NCI-H1092 (cell line): ENCODE data around the gene PDPK1.

Experiments used
- DNase-seq: peaks from one replicate; lab custom pipeline; 2025; lab: John Stamatoyannopoulos, UW

Gene PDPK1

DNA sequence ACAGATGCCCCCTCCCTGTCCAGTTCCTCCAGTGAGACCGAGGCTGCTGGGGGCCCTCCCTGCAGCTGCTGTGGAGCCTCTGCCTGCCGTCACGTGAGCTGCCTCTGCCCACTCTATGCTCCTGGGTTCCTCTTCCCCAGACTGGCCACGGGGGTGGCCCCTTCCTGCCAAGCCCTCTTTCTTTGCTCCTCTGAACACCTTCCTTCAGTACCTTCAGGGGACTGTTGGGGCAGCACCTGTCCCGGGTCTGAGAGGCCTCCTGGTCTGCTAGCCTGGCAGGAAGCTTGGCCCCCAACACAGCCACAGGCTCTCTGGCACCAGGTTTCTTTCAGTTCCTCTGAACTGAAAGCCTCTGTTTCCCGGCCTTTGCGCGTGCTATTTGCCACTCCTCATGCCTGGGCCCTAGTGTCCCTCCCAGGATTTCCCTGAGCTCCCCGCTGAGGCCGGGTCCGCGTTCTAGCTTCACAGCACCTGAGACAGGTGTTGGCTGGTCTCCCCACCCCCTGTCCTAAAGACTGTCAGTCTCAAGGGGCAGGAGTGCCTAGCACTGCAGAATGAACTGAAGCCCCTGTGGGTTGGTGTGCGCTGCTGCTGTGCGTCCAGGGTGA lies 30.7 kb upstream of the PDPK1 start:
- DNase-seq: no peak

DNA sequence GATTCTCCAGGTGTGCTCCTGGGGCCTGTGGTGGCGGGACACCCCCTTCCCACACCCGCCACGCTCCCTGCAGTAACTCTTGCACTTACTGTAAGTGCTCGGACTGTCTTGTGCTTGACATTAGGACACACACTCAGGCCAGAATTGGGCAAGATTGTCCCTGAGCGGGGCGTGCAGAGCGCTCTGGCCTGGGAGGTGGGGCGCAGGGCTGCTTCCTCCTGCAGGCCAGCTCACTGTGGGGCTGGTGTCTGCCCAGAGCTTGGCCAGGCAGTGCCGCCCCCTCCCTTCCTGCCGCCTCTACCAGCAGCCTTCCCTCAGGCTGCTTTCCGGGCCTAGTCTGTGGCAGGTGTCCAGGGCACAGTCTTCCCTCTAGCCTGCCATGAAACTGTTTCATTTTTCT lies 30.2 kb upstream of the PDPK1 start:
- DNase-seq: no peak

DNA sequence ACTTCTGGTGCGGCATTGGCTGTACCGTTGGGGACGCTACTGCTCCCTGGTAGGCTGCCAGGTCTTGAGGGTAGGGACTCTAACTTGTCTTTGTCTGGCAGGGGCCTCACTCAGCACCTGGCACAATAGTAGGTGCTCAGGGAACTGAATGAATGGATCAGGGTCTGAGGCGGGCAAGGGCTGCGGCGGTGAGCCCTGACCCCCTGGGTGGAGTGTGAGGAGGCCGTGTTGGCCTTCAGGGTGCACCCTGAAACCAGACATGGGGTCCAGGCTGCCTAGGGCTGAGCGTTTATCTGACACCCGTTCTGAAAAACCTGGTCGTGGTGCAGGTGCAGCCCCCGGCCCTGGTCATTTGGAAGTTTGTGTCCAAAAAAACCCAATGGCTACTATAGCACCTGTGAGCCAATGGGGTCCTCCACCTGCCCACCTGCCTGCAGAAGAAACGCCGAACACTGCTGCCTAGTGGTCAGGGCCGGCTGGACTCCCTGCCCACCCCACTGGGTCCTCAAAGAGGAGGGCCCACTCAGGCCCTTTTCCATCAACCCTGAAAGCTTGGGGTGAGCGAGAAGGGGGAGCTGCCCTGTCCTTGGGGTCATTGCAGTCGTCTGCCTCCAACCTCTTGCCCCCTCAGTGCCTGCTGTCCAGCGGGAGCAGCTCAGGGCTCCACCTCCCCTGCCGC lies 29.0 kb upstream of the PDPK1 start:
- no peak for DNase-seq

DNA sequence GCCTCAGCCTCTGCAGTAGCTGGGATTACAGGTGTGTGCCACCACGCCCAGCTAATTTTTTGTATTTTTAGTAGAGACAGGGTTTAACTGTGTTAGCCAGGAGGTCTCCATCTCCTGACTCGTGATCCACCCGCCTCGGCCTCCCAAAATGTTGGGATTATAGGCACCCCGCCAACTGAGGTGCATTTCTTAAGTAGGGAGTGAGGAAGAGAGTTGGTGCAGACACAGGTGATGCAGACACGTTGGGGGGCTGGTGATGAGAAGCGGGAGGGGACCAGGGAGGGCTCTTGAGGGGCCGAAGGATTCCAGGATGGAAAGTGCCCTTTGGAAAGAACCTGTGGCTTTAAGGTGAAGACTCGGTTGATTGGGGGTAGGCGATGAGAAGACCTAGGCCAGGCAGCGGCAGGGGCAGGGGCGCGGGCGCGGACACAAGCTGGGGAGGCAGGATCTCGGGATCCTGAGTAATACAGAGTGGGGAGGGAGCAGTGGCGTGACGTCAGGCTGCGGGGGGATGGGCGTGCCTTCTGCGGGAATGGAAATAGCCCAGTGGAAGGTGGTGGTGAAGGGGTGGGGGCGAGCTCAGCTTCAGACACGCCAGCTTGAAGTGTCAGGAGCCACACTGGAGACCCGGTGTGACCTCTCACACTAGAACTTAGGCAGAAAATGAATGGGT lies 26.6 kb upstream of the PDPK1 start:
- DNase-seq: no peak

DNA sequence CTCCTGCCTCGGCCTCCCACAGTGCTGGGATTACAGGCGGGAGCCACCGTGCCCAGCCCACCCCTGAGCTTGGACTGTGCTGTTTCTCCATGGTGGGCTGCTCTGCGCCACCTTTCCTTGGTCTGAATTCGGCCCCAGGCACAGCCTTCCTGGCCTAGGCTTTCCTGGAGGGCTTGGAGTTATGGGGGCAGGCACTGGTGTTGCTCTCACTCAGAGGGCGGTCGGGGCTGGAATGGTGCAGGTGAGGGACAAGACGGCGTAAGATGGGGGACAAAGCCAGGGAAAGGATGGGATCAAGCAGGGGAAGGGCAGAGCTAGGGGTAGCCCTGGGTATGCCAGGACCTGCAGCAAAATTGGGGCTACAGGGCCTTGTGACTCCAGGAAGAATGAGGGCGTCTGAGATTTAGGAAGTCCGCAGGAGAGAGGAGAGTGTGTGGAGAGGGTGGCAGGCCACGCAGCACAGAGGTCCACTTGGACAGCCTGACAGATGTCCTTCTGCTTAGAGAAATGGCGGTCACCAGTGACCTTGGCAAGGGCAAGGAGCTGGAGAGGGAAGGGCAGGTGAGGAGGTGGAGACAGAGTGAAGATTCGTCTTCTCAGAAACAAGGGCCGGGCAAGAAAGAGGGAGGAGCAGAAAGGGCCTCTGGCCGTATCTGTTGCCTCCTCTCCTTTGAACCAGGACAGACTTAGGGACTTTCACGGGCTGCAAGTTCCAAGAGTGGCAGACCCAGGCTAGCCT lies 25.7 kb upstream of the PDPK1 start:
- DNase-seq: no peak

DNA sequence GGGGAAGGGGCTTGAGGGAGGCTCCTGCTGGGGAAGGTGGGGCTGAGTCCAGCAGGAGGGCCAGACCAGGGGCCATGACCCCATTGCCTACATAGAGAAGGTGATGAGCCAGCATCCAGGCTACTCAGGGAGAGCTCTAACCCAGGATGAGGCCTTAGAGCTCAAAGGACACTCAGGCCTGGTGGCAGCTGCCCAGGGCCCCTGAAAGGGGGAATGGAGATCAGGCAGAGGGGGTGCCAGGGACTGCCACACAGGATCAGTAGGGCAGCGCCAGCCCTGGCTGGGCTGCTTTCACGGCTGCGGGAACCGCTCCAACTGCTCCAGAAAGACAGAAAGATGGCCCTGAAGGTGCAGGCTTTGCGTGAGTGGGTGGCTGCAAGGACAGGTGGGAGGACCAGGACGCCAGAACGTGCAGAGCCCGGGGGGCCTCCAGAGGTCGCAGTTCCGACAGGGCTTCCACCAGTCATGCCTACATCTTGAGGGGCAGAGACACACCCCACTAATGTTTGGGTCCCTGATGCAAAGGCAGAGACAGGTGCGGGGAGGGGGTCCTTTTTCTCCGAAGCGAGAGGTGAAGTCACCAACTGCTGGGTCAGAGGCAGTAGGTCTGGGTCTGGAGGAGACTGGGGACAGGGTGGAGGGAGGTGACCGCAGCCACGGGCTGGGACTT lies 25.0 kb upstream of the PDPK1 start:
- DNase-seq: peak; percentile 63

DNA sequence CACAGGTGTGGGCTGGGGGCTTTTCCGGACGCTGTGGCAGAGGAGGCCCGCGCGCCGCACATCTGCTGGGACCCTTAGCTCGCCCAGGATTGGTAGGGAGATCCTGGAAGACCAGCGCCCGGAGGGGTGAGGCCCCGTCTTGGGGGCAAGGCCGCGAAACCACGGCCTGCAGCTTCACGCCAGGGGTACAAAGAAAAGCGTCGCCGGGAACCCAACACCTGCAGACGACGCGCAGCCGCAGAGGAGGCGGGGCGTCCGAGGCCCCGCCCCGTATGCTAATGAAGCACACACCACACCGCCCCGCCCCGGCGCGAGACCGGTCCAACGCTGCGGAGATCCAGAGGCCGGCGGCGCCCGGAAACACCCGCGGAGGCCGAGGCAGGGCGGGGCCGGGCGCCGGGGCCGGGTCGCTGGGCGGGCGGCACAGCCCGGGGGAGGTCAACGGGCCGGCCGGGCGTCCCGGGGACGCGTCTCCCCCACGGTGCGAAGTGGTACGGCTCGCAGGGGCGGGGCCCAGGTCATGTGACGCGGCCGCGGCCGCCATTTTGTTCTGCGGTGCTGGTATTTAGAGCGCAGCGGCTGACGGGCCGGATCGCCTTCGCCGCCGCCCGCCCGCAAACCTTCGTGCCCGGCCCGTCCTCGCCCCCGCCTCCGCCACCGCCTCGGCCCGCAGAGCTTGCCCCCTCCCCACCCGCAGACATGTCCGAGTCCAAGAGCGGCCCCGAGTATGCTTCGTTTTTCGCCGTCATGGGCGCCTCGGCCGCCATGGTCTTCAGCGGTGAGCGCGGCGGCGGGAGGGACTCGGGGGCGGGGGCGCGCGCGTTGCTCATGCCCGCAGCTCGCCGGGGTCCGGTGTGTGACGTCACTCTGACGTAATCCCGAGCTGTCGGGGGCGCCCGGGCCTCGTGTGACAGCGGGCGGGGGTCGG lies 24.2 kb upstream of the PDPK1 start, which contains the start of gene ATP6V0C:
Gene ATP6V0C, plus strand, starts transcription at position 548 of the 928 bp plus-strand sequence. Its CDS starts 152 bp downstream, at position 700.
- DNase-seq: peak; percentile 91

DNA sequence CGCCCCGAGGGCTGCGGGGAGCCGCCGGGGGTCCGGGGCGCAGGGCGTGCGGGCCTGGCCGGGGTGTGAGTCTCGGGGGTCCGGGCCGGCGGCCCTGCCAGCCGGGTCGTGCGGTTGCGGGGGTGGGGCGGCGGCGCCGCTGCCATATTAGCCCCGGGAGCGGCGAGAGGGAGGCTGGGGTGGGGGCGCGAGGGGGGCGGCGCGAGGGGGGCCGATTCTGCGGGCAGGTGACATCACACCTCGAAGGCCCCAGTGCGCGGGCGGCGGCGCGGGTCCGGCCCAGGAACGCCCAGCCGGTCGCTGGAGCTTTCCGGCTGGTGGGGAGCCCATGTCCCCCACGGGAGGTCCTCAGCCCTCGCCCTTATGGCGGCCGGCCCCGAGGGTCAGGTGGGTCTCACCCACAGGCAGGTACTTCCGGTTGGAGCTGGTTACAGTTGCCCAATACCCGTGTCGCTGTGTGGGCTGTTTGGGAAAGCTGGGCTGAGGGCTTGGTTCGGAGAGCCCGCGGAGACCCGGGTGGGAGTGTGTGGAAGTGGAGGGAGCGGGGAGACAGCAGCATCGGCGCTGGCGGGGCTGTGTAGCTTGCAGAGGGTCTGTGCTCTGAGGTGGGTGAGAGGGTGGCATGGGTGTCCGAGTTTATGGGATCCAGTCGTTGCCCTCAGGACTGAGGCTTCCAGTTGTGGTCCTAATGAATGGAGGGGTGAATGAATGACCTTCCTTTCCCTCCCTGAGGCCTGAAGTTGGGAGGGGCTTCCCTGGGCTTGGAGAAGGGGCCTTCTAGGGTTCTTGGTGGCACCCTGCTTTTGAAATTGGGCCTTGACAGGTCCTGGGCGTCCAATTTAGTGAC lies 23.3 kb upstream of the PDPK1 start:
- DNase-seq: no peak

DNA sequence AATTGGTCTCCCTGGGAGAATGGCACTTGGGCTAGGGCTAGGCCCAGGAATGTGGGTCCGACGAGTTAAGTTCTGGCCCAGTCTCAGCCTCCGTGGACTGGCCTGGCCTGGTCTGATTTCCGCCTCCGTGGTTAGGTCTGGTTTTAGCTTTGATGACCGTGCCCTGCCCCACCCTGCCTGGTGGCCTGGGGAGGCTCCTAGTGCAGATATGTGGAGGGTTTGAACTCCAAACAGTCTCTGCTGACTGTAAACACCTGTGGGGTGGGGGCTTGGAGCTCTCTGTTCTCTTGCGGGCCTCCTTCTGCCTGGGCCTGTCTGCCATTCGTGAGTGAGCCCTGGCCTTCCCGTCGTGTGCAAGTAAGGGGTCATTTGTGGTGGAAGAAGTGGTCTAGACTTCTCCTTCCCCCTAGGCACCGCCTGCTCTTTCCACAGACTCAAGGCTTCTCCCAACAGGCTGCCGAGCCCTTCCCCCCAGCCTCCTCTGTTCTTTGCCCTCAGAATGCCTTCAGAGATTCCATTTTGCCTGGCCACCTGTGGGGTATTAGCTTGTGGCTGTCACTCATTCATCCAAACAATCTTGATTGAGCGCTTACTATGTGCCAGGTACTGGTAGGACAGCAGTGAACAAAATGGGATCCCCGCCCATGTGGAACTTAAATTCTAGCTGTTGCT lies 22.5 kb upstream of the PDPK1 start:
- no peak for DNase-seq

DNA sequence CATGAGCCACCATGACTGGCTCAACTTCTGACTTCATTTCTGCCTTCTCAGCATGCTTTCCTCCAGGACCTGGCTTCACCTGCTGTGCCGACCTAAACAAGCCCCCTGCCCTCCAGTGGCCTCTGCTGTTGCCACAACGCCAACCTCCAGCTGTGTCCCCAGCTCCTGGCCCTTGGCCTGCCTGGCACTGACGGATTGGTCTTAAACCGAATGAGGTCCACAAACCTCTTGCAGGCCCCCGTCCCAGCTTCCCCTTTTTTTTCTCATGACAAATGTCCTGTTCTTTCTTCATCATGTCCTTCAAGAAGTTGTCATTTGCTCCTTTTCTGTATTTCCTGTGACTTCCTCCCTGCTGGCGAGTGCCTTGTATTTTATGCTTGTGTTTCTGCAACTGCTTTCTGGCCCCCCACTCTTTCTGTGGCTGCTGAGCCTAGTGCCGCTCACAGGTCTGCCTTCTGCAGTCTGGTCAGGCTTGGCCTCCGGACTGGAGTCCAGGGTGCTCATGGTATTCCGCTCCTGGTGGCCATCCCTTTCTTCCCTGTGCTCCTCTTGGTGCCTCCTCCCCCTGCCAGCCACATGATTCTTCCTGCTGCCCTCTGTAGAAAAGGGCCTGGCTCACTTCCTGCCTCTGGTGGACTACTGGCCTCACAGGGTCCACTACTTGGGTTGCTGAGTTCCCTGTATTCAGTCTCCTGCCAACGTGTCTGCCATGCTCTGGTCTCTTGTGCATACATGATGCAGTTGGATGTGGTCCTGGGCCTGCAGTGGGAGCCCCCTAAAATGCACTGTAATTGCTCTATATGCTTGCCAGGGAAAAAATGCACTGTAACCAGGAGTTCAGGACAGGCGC lies 21.2 kb upstream of the PDPK1 start:
- DNase-seq: no peak

DNA sequence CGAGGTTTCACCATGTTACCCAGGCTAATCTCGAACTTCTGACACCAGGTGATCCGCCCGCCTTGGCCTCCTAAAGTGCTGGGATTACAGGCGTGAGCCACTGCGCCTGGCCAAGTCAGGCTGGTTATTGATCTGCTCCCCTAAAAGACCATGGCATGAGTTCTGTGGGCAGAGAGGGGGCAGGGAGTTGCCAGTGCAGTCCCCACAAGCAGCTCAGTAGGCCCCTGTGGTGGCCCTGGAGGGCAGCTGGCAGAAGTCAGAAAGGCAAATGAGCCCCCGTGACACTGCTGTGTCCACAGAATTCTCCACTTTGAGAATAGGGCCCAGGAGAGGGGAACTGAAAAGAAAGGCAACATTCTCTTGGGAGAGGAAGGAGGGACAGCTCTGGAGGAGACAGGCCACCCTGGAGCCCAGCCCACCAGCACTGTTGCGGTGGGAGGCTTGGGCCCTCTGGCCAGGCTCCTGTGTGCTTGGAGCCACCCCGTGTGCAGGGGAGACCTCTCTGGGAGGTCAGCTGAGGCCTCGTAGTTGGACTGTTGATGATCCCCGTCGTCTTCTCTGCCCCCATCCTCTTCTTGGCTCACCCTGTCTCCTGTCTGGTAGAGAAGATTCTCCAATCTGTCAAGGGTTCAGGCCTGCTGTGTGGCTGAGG lies 19.7 kb upstream of the PDPK1 start:
- no peak for DNase-seq

DNA sequence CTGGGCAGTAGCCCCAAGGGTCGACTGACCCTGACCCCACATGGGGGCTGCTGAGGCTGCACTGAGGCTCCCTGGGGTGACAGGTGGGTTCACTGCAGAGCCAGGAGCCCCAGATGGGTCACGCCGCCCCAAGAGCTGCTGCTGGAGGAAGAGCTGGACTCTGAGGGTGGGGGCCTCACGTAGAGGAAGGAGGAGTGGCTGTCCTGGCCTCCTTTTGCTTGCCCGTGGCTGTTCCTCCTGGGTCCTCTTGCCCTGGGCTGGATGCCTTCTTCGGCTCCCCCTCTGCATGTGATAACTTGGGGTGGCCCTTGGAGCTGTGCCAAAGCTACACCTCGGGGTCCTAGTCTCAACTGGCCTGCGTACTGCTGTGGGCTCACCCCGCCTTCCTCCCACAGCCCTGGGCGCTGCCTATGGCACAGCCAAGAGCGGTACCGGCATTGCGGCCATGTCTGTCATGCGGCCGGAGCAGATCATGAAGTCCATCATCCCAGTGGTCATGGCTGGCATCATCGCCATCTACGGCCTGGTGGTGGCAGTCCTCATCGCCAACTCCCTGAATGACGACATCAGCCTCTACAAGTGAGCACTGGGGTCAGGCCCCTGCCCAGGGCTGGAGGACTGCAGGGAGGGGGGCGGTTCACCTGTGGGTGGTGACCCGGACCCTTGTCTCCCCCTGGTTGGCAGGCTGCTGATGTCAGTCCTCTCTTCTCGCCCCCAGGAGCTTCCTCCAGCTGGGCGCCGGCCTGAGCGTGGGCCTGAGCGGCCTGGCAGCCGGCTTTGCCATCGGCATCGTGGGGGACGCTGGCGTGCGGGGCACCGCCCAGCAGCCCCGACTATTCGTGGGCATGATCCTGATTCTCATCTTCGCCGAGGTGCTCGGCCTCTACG lies 18.8 kb upstream of the PDPK1 start:
- DNase-seq: no peak

DNA sequence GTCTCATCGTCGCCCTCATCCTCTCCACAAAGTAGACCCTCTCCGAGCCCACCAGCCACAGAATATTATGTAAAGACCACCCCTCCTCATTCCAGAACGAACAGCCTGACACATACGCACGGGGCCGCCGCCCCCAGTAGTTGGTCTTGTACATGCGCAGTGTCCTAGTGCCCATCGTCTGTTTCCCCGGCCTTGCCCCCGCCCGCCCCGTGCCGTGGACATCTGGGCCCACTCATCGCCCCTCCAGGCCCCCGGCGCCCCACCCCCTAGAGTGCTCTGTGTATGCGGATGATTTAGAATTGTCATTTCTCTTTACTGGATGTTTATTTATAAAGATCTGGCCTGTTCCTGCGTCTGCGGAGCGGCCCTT lies 18.1 kb upstream of the PDPK1 start:
- DNase-seq: no peak

DNA sequence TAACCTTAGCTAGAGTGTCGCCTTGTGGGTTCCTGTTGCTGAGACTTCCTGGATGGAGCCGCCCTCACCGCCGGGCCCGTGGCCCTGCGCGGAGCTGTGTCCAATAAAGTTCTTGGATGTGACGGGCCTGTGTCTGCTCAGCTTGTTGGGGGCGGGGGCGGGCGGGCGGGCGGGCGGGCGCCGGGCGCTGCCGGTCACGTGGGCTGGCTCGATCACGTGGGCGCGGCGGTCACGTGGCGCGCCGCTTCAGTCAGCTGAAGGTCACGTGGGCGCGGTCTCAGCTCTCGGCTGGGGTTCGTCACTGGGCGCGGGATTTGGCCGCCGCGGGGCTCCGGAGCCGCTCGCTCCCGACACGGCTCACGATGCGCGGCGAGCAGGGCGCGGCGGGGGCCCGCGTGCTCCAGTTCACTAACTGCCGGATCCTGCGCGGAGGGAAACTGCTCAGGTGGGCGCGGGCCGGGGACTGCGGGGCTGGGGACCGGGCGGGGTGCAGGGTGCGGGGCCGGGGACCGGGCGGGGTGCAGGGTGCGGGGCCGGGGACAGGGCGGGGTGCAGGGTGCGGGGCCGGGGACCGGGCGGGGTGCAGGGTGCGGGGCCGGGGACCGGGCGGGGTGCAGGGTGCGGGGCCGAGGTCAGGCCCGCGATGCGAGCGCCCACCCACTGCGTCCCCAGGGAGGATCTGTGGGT lies 17.6 kb upstream of the PDPK1 start, which contains the start of gene AMDHD2:
Gene AMDHD2, plus strand, starts transcription at position 275 of the 687 bp plus-strand sequence. Its CDS starts 88 bp downstream, at position 363.
- peak; percentile 81 for DNase-seq

DNA sequence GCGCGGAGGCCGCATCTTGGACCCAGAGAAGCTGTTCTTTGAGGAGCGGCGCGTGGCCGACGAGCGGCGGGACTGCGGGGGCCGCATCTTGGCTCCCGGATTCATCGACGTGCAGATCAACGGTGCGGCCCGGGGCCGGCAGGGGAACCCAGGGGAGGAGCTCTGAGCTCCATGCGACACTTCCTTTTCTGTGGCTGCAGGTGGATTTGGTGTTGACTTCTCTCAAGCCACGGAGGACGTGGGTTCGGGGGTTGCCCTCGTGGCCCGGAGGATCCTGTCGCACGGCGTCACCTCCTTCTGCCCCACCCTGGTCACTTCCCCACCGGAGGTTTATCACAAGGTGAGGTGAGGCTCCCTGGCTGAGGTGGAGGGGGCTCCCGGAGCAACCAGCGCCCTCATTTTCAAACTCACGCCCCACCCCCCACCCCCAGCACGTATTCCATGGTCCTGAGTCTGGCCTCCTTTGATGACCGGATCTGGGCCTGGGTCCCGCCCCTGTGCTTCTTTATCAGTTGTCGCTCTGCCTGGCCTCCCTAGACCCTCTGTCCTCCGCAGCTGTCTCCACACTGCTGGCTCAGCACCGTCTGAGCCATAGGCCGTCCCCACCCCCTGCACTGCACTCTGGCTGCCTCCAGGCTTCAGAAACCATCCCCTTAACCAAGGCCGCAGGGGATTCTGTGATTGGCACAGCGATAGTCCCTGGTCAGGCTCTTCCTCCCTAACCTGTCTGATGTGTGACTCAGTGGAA lies 16.9 kb upstream of the PDPK1 start:
- no peak for DNase-seq
